Sigmoid colon (tissue), 7 donors: ENCODE data around the gene CUL9. TPM values are rescaled to one million over a fixed set of nuclear protein-coding genes. Genes with fewer than 3 reads are reported as not detected.
A peak's percentile ranks its signal among the peaks of the same experiment; 100 is the strongest.

ENCODE experiments used
- DNase-seq: peaks from one replicate; pipeline ENCODE4 v3.0.0-alpha.2; 2019
- H3K27ac ChIP-seq, 4 donors: fragments of 200-600 bp; sonication (generic); one replicate each; pipeline ENCODE4 v1.5.1; 2016 to 2019; ENCODE audit warnings: mild to moderate bottlenecking in 1 of 4
- H3K27me3 ChIP-seq, 3 donors: fragments of 200-600 bp; sonication (generic); one replicate each; pipeline ENCODE4 v1.5.1; 2019; ENCODE audit warnings: mild to moderate bottlenecking in 1 of 3
- H3K36me3 ChIP-seq, 4 donors: fragments of 200-600 bp; sonication (generic); one replicate each; pipeline ENCODE4 v1.5.1; 2016 to 2019
- H3K4me1 ChIP-seq, 4 donors: fragments of 200-600 bp; sonication (generic); one replicate each; pipeline ENCODE4 v1.5.1; 2017 to 2019
- H3K4me3 ChIP-seq, 4 donors: fragments of 200-600 bp; sonication (generic); one replicate each; pipeline ENCODE4 v1.5.1; 2017 to 2019; ENCODE audit warnings: mild to moderate bottlenecking in 2 of 4, moderate library complexity in 1 of 4
- H3K9me3 ChIP-seq, 4 donors: fragments of 200-600 bp in 3 of 4; sonication (generic) in 3 of 4; one replicate each; pipeline versions ENCODE4 v1.5.1 to v1.6.1; 2013 to 2019
- CTCF ChIP-seq, 4 experiments: fragments of 450-650 bp in 3 of 4; fragments of 200-600 bp in 1 of 4; IDR thresholded peaks; one replicate each; pipeline ENCODE4 v1.5.1; 2016 to 2019; ENCODE audit warnings: antibody characterized with exemption in 4 of 4, mild to moderate bottlenecking in 3 of 4, moderate library complexity in 2 of 4
- EP300 ChIP-seq, 4 donors: sonication (generic); formaldehyde crosslinking; IDR thresholded peaks; one replicate each; pipeline ENCODE4 v1.6.1; 2017; ENCODE audit warnings: antibody characterized with exemption in 4 of 4
- POLR2A ChIP-seq, 2 donors: fragments of 450-650 bp; IDR thresholded peaks; one replicate each; pipeline ENCODE4 v1.6.1; 2016; ENCODE audit warnings: antibody characterized with exemption in 2 of 2, mild to moderate bottlenecking in 2 of 2, moderate library complexity in 2 of 2
- POLR2AphosphoS5 ChIP-seq, 4 donors: sonication (generic); formaldehyde crosslinking; IDR thresholded peaks; one replicate each; pipeline ENCODE4 v1.6.1; 2017; ENCODE audit warnings: antibody characterized with exemption in 4 of 4
- WGBS, 2 donors: extraction: QIAGEN DNeasy Blood & Tissue Kit; methylation state at CpG; one replicate each; pipeline ENCODE4 v1.1.7; 2013; 5-methylcytosine and 5-hydroxymethylcytosine counted together
- intact Hi-C: fragments of 100-400 bp; cut with DNase I; formaldehyde crosslinking; loops from one replicate; pipeline ENCODE4 v1.15.1; 2023
- polyA plus RNA-seq, 3 donors: library from polyadenylated mRNA; stranded (reverse); fragments of 200-250 nt; gene quantifications; one replicate each; pipeline ENCODE4 v1.2.3, GENCODE V29; 2013
- total RNA-seq, 4 donors: library from RNA; depleted of rRNA; stranded (reverse); fragments of >200 nt; gene quantifications; one replicate each; pipeline ENCODE4 v1.1.0, GENCODE V29; 2016
- donor health status: healthy with polysubstance abuse.
- donor health status: Bipolar disorder and iron deficiency.
- donor health status: healthy.

CUL9 gene
- total and polyA plus RNA-seq, 7 donors: 5.1 to 49.6 (median 28.2) TPM

- no peaks in the 10 kb centered on the region for H3K27me3 ChIP-seq
- TF ChIP-seq POLR2AphosphoS5 (IDR thresholded peaks at IDR 0.05) (no peak), CTCF (IDR thresholded peaks at IDR 0.05) (no peak), EP300 (IDR thresholded peaks at IDR 0.05) (no peak), POLR2A (IDR thresholded peaks at IDR 0.05) (no peak)
- H3K4me3 ChIP-seq: no peak overlapping the region
- H3K36me3 ChIP-seq: no peaks in the 10 kb centered on the region
- intact Hi-C loops: loop anchor here (2.0 to 10.0 kb wide), 2 partner anchors 72 to 162 kb away; partner anchors contain the start of gene ABCC10
- no peak for DNase-seq
- WGBS, 2 donors: 89 to 93% methylated on average over 39 of the region's 39 CpGs
- H3K9me3 ChIP-seq: no peaks in the 10 kb centered on the region
- no peak overlapping the region for H3K27ac ChIP-seq
- H3K4me1 ChIP-seq: peaks cover 0 to 4% (median 2%) of the 10 kb centered on the region in 4 donors
Measured at GRCh38 chr6:43262780-43263313, 80.9 kb downstream of the CUL9 start.

- 47 to 54% methylated on average over 12 of the region's 12 CpGs for WGBS, 2 donors
- DNase-seq: peak; percentile 82
- Histone ChIP-seq H3K27me3 (no peaks in the 10 kb centered on the region), H3K9me3 (no peaks in the 10 kb centered on the region), H3K36me3 (no peaks in the 10 kb centered on the region), H3K27ac (no peak overlapping the region), H3K4me1 (peaks cover 0 to 11% (median 9%) of the 10 kb centered on the region in 4 donors), H3K4me3 (no peak overlapping the region)
- TF ChIP-seq EP300 (IDR thresholded peaks at IDR 0.05) (no peak), POLR2AphosphoS5 (IDR thresholded peaks at IDR 0.05) (no peak), POLR2A (IDR thresholded peaks at IDR 0.05) (no peak), CTCF (IDR thresholded peaks at IDR 0.05) (peak; percentile 53 to 76 (median 68))
- intact Hi-C loops: loop anchor here (2.0 to 10.0 kb wide), 2 partner anchors 71 to 161 kb away; partner anchors contain the start of gene ABCC10
Measured at GRCh38 chr6:43263314-43264178, 81.5 kb downstream of the CUL9 start.

- H3K9me3 ChIP-seq: no peaks in the 10 kb centered on the region
- H3K4me3 ChIP-seq: no peak overlapping the region
- peaks cover 0 to 22% (median 20%) of the 10 kb centered on the region in 4 donors for H3K4me1 ChIP-seq
- no peak for TF ChIP-seq POLR2AphosphoS5 (IDR thresholded peaks at IDR 0.05)
- H3K27me3 ChIP-seq: no peaks in the 10 kb centered on the region
- 82 to 87% methylated on average over 5 of the region's 5 CpGs for WGBS, 2 donors
- H3K27ac ChIP-seq: no peak overlapping the region
- intact Hi-C loops: loop anchor here (5.0 to 10.0 kb wide), 2 partner anchors 160 to 243 kb away; partner anchors contain the start of gene ABCC10
- H3K36me3 ChIP-seq: no peaks in the 10 kb centered on the region
- DNase-seq: no peak
Measured at GRCh38 chr6:43264599-43265145, 82.7 kb downstream of the CUL9 start.

GRCh38 chr6:43265564-43265963 lies 83.6 kb downstream of the CUL9 start:
- 86 to 89% methylated on average over 6 of the region's 6 CpGs for WGBS, 2 donors
- Histone ChIP-seq H3K4me3 (no peak overlapping the region), H3K27me3 (no peaks in the 10 kb centered on the region), H3K27ac (no peak overlapping the region), H3K4me1 (peaks cover 0 to 27% (median 25%) of the 10 kb centered on the region in 4 donors), H3K9me3 (no peaks in the 10 kb centered on the region), H3K36me3 (no peaks in the 10 kb centered on the region)
- intact Hi-C loops: loop anchor here (5.0 to 10.0 kb wide), 2 partner anchors 159 to 242 kb away; partner anchors contain the start of gene ABCC10
- no peak for DNase-seq
- TF ChIP-seq POLR2AphosphoS5 (IDR thresholded peaks at IDR 0.05): no peak
- no peak for TF ChIP-seq EP300 (IDR thresholded peaks at IDR 0.05)
- TF ChIP-seq POLR2A (IDR thresholded peaks at IDR 0.05): no peak
- TF ChIP-seq CTCF (IDR thresholded peaks at IDR 0.05): no peak
